Prostate gland (tissue), 2 donors: ENCODE data around the gene ASB7.

ENCODE experiments used
- POLR2A ChIP-seq: fragments of 450-650 bp; IDR thresholded peaks from one replicate; pipeline ENCODE4 v1.6.1; 2016; ENCODE audit warnings: antibody characterized with exemption, mild to moderate bottlenecking
- POLR2AphosphoS5 ChIP-seq: sonication (generic); formaldehyde crosslinking; IDR thresholded peaks from one replicate; pipeline ENCODE4 v1.6.1; 2017; ENCODE audit warnings: antibody characterized with exemption
- TF ChIP-seq, protein P1 (sequence below), 4 experiments: fragments of 200-600 bp in 2 of 4; fragments of 450-650 bp in 2 of 4; sonication (generic) in 2 of 4; IDR thresholded peaks; 1 replicate in 3 of 4; 2 replicates in 1 of 4; pipeline ENCODE4 v1.5.1; 2016 to 2019; ENCODE audit warnings: antibody characterized with exemption in 4 of 4, mild to moderate bottlenecking in 2 of 4, moderate library complexity in 2 of 4

DNA sequence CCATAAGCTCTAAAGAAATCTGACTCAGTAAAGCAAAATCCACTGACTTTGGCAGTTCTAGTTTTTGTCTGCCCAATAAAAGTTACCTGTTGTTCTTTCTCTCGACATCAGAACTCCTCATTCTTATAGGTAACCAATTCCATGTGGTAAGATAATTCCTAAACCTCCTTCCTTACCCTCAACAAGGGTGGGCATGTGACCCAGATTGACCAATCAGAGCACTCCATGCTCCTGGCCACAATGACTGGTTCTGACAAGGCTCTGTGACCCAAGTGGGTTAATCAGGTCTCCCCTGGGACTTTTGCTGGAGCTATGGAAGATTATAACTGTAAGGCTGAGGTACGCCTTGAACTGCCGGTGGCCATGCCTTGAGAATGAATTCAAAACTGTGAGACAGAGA is 32.1 kb upstream of the ASB7 start:
- TF ChIP-seq, protein P1, sequence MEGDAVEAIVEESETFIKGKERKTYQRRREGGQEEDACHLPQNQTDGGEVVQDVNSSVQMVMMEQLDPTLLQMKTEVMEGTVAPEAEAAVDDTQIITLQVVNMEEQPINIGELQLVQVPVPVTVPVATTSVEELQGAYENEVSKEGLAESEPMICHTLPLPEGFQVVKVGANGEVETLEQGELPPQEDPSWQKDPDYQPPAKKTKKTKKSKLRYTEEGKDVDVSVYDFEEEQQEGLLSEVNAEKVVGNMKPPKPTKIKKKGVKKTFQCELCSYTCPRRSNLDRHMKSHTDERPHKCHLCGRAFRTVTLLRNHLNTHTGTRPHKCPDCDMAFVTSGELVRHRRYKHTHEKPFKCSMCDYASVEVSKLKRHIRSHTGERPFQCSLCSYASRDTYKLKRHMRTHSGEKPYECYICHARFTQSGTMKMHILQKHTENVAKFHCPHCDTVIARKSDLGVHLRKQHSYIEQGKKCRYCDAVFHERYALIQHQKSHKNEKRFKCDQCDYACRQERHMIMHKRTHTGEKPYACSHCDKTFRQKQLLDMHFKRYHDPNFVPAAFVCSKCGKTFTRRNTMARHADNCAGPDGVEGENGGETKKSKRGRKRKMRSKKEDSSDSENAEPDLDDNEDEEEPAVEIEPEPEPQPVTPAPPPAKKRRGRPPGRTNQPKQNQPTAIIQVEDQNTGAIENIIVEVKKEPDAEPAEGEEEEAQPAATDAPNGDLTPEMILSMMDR (IDR thresholded peaks at IDR 0.05), result no peak
- TF ChIP-seq POLR2A (no peak), POLR2AphosphoS5 (no peak)
